Measurements from ENCODE around the gene KBTBD12.

Gene KBTBD12

GRCh38 chr3:128014548-128014947 is 99.5 kb downstream of the KBTBD12 start:
- no peak for DNase-seq (ENCODE audit: low spot score)

- DNase-seq (ENCODE audit: low spot score): no peak
Observed at GRCh38 chr3:128016502-128016901, 101.5 kb downstream of the KBTBD12 start.

GRCh38 chr3:128021768-128022372 is 106.8 kb downstream of the KBTBD12 start:
- DNase-seq (ENCODE audit: low spot score): no peak

GRCh38 chr3:128033102-128033501 is 118.1 kb downstream of the KBTBD12 start:
- no peak for DNase-seq (ENCODE audit: low spot score)

GRCh38 chr3:128036119-128036518 is 121.1 kb downstream of the KBTBD12 start:
- DNase-seq (ENCODE audit: low spot score): no peak

Measured in COLO829 (cell line).